Measurements from ENCODE around the gene GPBP1.
"Not testable (repeated sequence)": the region's sequence is repeated elsewhere in the genome, so short reads cannot be mapped to it uniquely, and the experiment has no call there.

Gene GPBP1

DNA sequence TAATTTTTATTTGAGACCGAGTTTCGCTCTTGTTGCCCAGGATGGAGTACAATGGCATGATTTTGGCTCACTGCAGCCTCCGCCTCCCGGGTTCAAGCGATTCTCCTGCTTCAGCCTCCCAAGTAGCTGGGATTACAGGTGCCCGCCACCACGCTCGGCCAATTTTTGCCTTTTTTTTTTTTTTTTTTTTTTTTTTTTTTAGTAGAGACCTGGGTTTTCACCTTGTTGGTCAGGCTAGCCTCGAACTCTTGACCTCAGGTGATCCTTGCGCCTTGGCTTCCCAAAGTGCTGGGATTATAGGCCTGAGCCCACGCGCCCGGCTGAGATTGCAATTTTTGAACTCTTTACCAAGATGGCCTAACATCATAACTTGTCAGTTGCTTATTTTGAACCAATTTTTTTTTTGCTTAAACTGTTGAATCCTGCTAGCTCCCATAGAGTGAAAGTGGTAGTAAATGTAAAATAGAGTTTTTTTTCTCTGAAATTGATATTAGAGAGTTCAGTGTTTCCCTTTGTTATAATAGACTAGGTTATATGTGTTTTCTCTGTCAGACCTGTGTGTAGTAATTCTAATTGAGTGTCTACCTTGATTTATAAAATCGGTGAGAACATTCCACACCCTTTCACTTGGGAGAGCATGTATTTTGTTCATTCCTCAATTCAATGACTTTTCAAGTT is 3.8 kb downstream of the GPBP1 start:
- no peak for DNase-seq (ENCODE audit: low read depth in 2 of 2)

DNA sequence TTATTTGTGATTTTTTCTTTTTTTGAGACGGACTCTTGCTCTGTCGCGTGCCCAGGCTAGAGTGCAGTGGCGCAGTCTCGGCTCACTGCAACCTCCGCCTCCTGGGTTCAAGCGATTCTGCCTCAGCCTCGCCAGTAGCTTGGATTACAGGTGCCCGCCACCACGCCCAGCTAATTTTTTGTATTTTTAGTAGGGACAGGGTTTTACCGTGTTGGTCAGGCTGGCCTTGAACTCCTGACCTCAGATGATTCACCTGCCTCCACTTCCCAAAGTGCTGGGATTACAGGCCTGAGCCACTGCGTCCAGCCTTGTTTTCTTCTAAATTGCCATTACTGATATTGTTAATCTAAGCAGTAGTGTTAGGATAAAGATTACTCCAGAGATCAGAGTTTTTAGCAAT is 4.4 kb downstream of the GPBP1 start:
- DNase-seq (ENCODE audit: low read depth in 2 of 2): not testable (repeated sequence)

DNA sequence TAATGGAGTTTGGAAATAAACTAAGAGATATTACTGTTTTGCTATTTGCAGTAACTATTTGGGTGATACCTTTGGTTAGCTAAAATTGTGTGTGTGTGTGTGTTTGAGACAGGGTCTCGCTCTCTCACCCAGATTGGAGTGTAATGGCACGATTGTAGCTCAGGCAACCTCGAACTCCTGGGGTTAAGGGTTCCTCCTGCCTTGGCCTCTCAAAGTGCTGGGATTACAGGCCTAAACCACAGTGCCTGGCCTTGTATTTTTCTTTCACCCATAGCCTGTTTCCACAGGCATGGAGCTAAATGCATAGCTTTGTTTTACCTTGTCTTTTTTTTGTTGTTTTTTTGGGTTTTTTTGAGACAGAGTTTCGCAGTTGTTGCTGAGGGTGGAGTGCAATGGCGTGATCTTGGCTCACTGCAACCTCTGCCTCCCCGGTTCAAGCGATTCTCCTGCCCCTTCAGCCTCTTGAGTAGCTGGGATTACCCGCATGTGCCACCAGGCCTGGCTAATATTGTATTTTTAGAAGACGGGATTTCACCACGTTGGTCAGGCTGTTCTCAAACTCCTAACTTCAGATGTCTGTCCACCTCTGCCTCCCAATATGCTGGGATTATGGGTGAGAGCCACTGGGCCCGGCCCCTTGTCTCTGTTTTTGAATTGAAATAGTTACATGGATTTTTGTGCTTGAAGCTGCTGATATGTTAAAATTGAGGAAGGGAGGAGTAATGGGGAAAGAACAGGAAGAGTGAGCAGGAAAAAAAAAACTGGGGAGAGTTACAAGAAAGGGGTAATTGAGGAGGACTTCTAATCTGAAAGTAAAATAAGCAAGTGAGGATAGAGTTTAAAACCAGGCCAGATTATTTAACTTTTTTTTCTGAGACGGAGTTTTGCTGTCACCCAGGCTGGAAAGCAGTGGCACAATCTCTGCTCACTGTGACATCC is 5.7 kb downstream of the GPBP1 start:
- no peak for DNase-seq (ENCODE audit: low read depth in 2 of 2)

DNA sequence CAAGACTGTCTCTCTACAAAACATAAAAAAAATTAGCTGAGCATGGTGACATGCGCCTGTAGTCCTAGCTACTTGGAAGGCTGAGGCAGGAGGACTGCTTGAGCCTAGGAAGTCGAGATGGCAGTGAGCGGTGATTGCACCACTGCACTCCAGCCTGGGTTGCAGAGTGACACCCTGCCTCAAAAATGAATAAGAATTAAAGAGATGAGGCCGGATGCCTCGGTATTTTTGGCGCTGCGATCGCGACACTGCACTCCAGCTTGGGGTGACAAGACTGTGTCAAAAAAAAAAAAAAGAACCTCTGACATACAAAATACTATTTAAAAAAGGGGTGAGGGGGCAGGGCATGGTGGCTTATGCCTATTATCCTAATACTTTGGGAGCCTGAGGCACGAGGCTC is 7.3 kb downstream of the GPBP1 start:
- DNase-seq (ENCODE audit: low read depth in 2 of 2): no peak

DNA sequence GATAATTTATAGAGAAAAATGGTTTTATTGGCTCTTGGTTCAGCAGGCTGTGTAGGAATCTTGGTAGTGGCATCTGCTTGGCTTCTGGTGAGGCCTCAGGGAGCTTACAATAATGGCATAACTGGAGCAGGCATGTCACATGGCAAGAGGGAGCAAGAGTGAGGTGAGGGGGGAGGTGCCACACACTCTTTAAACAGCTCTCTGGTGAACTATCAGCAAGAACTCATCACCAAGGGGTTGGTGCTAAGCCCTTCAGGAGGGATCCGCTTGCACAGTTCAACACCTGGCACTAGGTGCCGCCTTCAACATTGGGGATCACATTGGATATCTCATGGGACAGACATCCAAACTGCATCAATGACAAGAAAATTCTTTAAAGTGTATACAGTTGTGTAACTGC is 10.5 kb downstream of the GPBP1 start:
- no peak for DNase-seq (ENCODE audit: low read depth in 2 of 2)

- no peak for DNase-seq (ENCODE audit: low read depth in 2 of 2)
These were observed 11.5 kb downstream of the GPBP1 start for GRCh38 chr5:57185313-57185712.

- DNase-seq (ENCODE audit: low read depth in 2 of 2): no peak
These were observed 12.3 kb downstream of the GPBP1 start for GRCh38 chr5:57186194-57186593.

- DNase-seq (ENCODE audit: low read depth in 2 of 2): not testable (repeated sequence)
These were observed 14.1 kb downstream of the GPBP1 start for GRCh38 chr5:57187977-57188376.

- DNase-seq (ENCODE audit: low read depth in 2 of 2): no peak
These were observed 15.7 kb downstream of the GPBP1 start for GRCh38 chr5:57189515-57189914.

DNA sequence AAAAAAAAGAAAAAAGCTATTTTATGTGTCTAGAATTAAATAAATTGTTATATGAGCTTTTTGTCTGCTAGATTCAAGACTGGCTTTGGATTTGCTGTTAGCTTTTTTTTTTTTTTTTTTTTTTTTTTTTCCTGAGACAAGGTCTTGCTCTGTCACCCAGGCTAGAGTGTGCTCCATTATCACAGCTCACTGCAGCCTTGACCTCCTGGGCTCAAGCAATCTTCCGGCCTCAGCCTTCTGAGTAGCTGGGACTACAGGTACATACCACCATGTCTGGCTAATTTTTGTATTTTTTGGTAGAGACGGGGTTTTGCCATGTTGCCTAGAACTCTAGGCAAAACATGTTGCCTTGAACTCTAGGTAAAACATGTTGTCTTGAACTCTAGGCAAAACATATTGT is 16.7 kb downstream of the GPBP1 start:
- DNase-seq (ENCODE audit: low read depth in 2 of 2): no peak

- no peak for DNase-seq (ENCODE audit: low read depth in 2 of 2)
These were observed 17.3 kb downstream of the GPBP1 start for GRCh38 chr5:57191163-57191562.

DNA sequence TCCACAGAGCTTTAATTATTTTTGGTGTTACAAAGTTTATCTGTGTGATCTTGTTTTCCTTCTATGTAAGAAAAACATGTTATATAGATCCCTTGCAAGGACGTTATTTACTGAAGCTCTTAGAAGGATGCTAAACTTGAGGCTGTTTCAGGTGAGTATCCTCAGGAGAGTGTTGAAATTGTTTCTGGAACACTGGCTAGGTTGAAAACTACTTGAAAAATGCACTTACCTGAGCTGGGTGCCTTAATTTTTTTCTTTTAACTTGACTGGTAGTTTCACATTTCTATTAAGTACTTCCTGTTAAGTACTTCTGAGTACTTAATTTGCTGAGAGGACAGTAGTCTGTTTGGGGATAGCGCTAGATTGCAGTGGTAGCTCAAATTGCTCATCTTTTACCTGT is 18.1 kb downstream of the GPBP1 start:
- DNase-seq (ENCODE audit: low read depth in 2 of 2): no peak

DNA sequence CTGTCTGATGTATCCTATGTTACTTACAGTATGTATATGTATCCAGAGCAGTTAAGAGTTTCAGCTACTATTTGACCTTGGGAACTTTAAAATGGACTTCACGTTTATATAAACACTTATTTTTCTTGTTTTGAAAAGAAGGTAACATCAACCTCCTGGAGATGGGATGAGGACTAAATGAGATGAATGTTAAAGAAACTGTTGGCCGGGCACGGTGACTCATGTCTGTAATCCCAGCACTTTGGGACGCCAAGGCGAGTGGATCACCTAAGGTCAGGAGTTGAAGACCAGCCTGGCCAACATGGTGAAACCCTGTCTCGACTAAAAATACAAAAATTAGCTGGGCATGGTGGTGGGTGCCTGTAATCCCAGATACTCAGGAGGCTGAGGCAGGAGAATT is 19.0 kb downstream of the GPBP1 start:
- not testable (repeated sequence) for DNase-seq (ENCODE audit: low read depth in 2 of 2)

DNA sequence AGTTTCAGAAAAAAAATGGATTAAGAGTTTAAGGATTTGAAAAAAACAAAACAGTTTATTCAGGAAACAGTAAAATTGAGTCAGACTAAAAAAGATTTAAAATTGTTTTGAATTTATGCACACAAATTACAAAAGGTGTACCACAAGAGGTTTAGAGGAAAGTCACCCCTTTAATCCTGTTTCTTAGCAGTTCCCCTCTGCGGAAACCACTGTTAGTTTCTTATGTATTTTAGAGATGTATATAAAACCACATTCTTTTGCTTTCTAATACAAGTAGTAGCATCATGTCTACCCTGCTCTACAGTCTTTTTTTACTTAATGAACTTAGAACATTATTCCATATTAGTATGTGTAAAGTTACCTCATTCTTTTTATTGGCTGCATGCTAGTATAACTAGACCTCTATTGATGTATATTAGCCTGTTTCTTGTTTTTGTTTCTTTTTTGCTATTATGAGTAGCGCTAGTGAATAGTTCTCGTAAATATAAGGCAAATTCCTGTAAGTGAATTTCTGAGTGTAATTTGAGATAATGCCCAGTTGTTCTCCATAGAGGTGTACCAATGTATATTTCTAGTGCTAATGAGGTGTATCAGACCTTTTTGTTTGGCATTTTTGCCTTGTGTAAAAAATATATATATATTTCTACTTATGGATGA is 20.0 kb downstream of the GPBP1 start:
- DNase-seq (ENCODE audit: low read depth in 2 of 2): no peak

DNA sequence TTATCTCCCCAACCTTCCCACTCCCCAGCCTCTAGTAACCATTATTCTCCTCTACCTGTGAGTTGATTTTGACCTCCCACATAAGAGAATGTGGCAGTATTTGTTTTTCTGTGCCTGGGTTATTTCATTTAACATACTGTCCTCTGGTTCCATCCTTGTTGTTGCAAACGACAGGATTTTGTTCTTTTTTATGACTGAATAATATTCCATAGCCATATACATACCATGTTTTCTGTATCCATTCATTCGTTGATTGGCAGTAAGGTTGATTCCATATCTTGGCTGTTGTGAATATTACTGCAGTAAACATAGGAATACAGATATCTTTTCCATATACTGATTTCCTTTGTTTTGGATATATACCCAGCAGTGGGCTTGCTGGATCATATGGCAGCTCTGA is 20.8 kb downstream of the GPBP1 start:
- DNase-seq (ENCODE audit: low read depth in 2 of 2): no peak

DNA sequence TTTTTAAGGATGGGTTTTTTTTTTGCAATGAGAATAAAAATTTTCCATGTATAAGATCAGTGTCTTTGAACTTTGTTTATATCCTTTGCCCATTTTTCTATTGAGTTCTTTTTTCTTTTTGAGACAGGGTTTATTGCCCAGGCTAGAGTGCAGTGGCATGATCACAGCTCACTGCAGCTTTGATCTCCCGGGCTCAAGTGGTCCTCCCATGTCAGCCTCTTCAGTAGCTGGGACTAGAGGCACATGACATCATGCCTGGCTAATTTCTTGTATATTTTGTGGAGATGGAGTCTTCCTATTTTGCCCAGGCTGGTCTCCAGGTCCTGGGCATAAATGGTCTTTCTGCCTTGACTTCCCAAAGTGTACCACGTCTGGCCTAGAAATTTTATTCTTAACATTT is 21.2 kb downstream of the GPBP1 start:
- no peak for DNase-seq (ENCODE audit: low read depth in 2 of 2)

DNA sequence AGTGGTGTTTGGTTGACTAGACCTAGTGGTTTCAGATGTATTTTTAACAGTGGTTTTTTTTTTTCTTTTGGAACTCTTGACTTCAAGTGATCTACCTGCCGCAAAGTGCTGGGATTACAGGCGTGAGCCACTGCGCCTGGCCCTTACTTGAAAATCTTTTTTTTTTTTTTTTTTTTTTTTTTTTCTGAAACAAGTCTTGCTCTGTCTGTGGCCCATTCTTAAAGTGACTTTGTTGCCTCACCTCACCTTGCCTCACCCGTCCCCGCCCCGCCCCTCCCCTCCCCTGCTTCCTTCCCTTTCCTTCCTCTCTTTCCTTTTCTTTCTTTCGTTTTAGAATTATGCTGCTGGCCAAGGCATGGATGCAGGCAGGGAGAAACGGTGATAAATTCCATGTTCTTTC is 26.0 kb downstream of the GPBP1 start:
- no peak for DNase-seq (ENCODE audit: low read depth in 2 of 2)

DNA sequence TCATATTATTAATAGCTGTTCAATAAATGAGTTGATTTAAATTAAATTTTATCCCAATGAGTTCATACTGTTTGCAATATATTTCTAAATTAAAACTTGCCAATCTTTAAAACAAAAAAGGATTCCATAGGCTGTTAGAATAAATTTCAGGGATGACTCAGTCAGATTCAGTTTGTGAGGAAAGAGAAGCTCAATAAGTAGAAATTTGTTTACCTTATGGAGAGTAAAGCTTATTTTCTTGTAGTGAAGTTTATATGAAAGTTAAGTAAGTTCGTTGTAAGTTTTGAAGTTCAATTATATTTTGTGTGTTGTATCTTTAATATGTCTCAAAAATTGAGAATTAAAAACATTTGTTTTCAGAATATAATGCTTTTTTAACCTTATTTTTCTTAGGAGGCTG is 29.0 kb downstream of the GPBP1 start:
- DNase-seq (ENCODE audit: low read depth in 2 of 2): no peak

GRCh38 chr5:57207007-57207653 is 33.3 kb downstream of the GPBP1 start:
- DNase-seq (ENCODE audit: low read depth in 2 of 2): no peak

DNA sequence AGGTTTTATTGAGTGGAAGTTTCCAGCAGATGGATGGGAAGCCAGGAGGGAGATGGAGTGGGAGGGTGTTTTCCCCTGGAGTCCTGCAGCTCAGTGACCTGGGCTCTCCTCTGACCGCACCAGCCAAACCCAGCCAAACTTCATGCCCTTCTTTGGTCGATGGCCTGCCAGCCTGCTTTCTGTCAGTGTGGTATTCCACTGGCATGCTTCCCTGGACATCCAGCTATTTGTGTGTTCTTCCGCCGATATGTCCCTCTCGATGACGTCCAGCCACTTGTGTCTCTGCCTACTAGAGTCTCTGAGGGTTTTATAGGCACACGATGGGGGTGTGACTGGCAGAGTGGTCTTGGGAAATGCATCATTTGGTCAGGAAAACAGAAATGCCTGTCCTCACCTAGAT is 33.8 kb downstream of the GPBP1 start:
- DNase-seq (ENCODE audit: low read depth in 2 of 2): no peak

DNA sequence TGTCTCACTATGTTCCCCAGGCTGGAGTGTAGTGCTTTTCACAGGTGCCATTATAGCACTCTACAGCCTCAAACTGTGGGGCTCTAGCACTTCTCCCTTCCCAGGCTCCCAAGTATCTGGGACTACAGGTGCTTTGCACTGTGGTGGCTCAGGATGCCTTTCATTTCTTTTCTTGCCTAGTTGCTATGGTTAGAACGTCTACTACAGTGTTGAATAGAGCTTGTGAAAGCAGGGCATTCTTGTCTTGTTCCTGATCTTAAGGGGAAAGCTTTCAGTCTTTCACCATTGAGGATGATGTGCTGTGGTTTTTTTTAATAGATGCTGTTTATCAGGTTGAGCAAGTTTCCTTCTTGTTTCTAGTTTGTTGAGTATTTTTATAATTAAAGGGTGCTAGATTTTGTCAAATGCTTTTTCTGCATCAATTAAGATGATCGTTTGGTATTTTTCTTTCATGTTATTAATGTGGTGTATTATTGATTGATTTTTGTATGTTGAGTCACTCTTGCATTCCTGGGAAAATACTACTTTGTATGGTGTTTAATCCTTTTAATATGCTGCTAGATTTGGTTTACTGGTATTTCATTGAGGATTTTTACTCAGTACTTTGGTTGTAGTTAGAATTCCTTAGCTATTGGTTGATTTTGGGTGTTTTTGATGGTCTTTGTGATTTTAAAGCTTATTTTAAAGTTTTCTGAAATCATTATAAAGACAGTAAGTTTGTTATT is 35.6 kb downstream of the GPBP1 start:
- no peak for DNase-seq (ENCODE audit: low read depth in 2 of 2)

- no peak for DNase-seq (ENCODE audit: low read depth in 2 of 2)
These were observed 36.8 kb downstream of the GPBP1 start for GRCh38 chr5:57210633-57211032.
